Activated CD8-positive, alpha-beta memory T cell treated with anti-CD3 and anti-CD28 coated beads, Interleukin-2, amount 50 U/mL, for 4 hours (primary cell): Measurements from ENCODE around the gene PRDM4.

ENCODE experiments used
- DNase-seq: peaks from one replicate; pipeline ENCODE4 v3.0.0-alpha.2; 2020

PRDM4 gene

DNA sequence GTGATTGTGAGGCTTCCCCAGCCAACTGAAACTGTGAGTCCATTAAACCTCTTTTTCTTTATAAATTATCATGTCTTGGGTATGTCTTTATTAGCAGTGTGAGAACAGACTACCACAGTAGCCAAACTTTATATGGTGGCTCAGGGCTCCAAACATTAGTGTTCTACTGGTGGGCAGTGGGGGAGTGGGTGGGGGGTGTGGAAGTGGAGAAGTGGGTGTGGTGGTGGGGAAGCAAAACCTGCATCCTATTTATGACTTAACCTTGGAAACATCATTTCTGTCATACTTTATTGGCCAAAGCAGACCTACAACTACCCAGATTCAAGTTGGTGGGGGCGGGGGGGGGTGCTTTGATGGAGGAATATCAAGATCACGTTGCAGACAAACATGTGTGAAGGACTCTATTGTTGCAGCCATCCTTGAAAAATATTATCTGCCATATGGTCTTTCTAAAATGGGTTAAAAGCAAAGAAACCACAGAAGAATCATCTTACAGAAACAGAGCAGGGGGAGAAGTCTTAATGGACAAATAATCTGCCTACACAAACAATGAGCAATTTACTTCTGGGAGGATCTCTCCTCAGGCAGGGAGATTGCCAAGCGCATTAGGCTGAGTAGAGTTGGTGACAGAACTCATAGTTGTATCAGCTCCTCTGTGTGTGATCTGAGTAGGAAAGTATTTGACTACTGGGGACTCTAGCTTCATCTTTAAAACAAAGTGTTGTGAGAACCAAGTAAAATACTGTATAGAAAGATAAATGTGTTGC lies 76.7 kb downstream of the PRDM4 start:
- DNase-seq = no peak
